CD4-positive, alpha-beta T cell (primary cell): Measurements from ENCODE around the gene ADGRD1. TPM values are rescaled to one million over a fixed set of nuclear protein-coding genes. Genes with fewer than 3 reads are reported as not detected.

ENCODE experiments used
- ATAC-seq: fragments of 200-7000 bp; cut with Tn5 transposase; one replicate; pipeline ENCODE4 v1.10.0; 2022; ENCODE audit warnings: mild to moderate bottlenecking; ENCODE audit not compliant: poor library complexity
- CTCF ChIA-PET: fragments of 350-600 bp; sonication (Branson Sonifier 250); formaldehyde crosslinking; loops from one replicate; lab custom pipeline; 2021; ENCODE audit warnings: antibody characterized with exemption, inconsistent platforms; lab: Charles Lee
- POLR2A ChIA-PET: fragments of 350-600 bp; sonication (Branson Sonifier 250); formaldehyde crosslinking; loops from one replicate; lab custom pipeline; 2021; ENCODE audit warnings: antibody characterized with exemption, inconsistent platforms; lab: Charles Lee
- DNase-seq, 14 experiments: peaks; one replicate each; pipeline ENCODE4 v3.0.0-alpha.2; 2013 to 2020; ENCODE audit warnings: mixed read lengths in 2 of 14
- H3K27ac ChIP-seq, 2 donors: one replicate each; pipeline versions ENCODE4 v1.5.1 to v1.7.0; 2013; ENCODE audit warnings: low read length in 2 of 2, low read depth in 1 of 2, mild to moderate bottlenecking in 1 of 2
- H3K27me3 ChIP-seq, 2 experiments: 1 replicate in 1 of 2; 2 replicates in 1 of 2; pipeline versions ENCODE4 v1.6.1 to v1.7.0; 2013; ENCODE audit warnings: low read length in 2 of 2, control low read depth in 1 of 2, mild to moderate bottlenecking in 1 of 2, moderate library complexity in 1 of 2; ENCODE audit not compliant: insufficient read depth in 2 of 2, control insufficient read depth in 1 of 2
- H3K36me3 ChIP-seq: one replicate; pipeline ENCODE4 v1.6.1; 2013; ENCODE audit warnings: low read length, control low read depth; ENCODE audit not compliant: insufficient read depth
- H3K4me1 ChIP-seq: one replicate; pipeline ENCODE4 v1.6.1; 2013; ENCODE audit warnings: low read length, control low read depth; ENCODE audit not compliant: insufficient read depth
- H3K4me3 ChIP-seq: one replicate; pipeline ENCODE4 v1.5.1; 2013; ENCODE audit warnings: mild to moderate bottlenecking, low read length, moderate library complexity
- H3K9me3 ChIP-seq, 2 experiments: 1 replicate in 1 of 2; 2 replicates in 1 of 2; pipeline versions ENCODE4 v1.6.1 to v1.7.0; 2013; ENCODE audit warnings: low read length in 2 of 2, mild to moderate bottlenecking in 2 of 2, control low read depth in 1 of 2, moderate library complexity in 1 of 2; ENCODE audit not compliant: control insufficient read depth in 1 of 2, insufficient read depth in 1 of 2
- H3K27ac Mint-ChIP-seq: one replicate; pipeline ENCODE4 v1.8.0; 2020; ENCODE audit warnings: mixed read lengths
- H3K27me3 Mint-ChIP-seq: one replicate; pipeline ENCODE4 v1.8.0; 2021; ENCODE audit warnings: mixed read lengths
- H3K36me3 Mint-ChIP-seq: one replicate; pipeline ENCODE4 v1.8.0; 2021; ENCODE audit warnings: low read depth, mixed read lengths
- H3K4me1 Mint-ChIP-seq: one replicate; pipeline ENCODE4 v1.8.0; 2021; ENCODE audit warnings: low read depth, mixed read lengths
- H3K4me3 Mint-ChIP-seq: one replicate; pipeline ENCODE4 v1.8.0; 2020; ENCODE audit warnings: mild to moderate bottlenecking, mixed read lengths
- H3K9me3 Mint-ChIP-seq: one replicate; pipeline ENCODE4 v1.8.0; 2020; ENCODE audit warnings: mixed read lengths
- intact Hi-C, 2 experiments: fragments of 100-400 bp; cut with DNase I in 1 of 2; cut with micrococcal nuclease in 1 of 2; formaldehyde crosslinking; loops; one replicate each; pipeline versions ENCODE4 v1.15.1 to v1.9.0; 2023 to 2025; cut with DNase I, micrococcal nuclease
- total RNA-seq, 174 experiments: library from RNA in 2 of 174; stranded (reverse) in 2 of 174; gene quantifications; one replicate each; pipeline ENCODE4 v1.2.3 and lab custom pipeline; 2021 to 2026
- TF ChIP-seq, protein P1 (sequence below): fragments of 200-600 bp; IDR thresholded peaks from one replicate; pipeline ENCODE4 v1.8.0; 2022; ENCODE audit warnings: antibody characterized with exemption, mild to moderate bottlenecking

ADGRD1 gene
- total RNA-seq, 2 experiments from 2014 or later = 0.22 TPM; not detected in 1

DNA sequence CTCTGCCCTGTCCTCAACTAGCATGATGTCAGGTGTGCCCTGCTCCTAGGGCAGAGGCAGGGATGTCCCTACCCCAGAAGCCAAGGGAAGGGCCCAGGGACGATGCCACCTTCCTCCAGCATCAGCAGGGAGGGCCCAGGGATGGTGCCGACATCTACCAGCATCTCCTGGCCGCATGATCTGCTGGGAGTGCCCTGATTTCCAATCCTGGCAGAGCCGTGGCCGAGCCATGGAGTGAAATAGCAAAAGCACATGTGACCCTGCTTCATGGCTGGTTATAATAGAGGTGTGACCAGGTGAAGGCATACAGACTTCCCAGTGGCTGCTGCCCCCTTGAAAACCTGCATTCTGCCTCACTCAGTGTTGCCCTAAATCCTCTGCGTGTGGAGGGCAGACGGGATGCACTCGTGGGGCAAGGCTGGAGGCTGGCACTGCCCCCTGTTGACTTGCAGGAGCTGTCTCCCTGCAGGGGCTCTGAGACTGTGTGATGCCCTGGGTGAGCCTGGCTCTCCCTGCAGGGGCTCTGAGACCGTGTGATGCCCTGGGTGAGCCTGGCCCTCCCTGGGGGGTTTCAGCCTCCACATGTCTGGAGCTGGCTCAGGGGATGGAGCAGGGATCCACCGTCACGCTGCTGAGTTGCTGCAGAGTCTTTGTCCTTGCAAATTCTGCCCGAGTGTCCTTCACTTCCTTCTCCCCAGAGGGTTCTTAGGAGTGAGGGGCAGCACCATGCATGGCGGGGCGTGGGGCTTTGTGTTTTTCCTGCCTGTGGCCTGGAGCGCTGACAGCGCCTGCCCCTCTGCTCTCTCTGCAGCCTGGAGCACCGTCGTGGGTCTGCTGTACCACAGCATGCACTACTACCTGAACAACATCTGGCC, 51.7 kb downstream of the ADGRD1 start:
- ChIA-PET POLR2A (no interaction called here), CTCF (no interaction called here)
- intact Hi-C loops = no loop called here
- Histone ChIP-seq H3K4me3 (no peak overlapping the region), H3K4me1 (no peaks in the 10 kb centered on the region), H3K27me3 (no peaks in the 10 kb centered on the region), H3K36me3 (no peaks in the 10 kb centered on the region), H3K9me3 (peaks cover 0 to 8% of the 10 kb centered on the region in 2 experiments), H3K27ac (no peak overlapping the region)
- Mint-ChIP-seq H3K27me3 (no peaks in the 10 kb centered on the region), H3K36me3 (no peaks in the 10 kb centered on the region), H3K4me3 (no peak overlapping the region), H3K9me3 (no peaks in the 10 kb centered on the region), H3K4me1 (no peaks in the 10 kb centered on the region), H3K27ac (no peak overlapping the region)
- no peak for ATAC-seq
- DNase-seq = no peak
- TF ChIP-seq, protein P1, sequence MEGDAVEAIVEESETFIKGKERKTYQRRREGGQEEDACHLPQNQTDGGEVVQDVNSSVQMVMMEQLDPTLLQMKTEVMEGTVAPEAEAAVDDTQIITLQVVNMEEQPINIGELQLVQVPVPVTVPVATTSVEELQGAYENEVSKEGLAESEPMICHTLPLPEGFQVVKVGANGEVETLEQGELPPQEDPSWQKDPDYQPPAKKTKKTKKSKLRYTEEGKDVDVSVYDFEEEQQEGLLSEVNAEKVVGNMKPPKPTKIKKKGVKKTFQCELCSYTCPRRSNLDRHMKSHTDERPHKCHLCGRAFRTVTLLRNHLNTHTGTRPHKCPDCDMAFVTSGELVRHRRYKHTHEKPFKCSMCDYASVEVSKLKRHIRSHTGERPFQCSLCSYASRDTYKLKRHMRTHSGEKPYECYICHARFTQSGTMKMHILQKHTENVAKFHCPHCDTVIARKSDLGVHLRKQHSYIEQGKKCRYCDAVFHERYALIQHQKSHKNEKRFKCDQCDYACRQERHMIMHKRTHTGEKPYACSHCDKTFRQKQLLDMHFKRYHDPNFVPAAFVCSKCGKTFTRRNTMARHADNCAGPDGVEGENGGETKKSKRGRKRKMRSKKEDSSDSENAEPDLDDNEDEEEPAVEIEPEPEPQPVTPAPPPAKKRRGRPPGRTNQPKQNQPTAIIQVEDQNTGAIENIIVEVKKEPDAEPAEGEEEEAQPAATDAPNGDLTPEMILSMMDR = no peak

DNA sequence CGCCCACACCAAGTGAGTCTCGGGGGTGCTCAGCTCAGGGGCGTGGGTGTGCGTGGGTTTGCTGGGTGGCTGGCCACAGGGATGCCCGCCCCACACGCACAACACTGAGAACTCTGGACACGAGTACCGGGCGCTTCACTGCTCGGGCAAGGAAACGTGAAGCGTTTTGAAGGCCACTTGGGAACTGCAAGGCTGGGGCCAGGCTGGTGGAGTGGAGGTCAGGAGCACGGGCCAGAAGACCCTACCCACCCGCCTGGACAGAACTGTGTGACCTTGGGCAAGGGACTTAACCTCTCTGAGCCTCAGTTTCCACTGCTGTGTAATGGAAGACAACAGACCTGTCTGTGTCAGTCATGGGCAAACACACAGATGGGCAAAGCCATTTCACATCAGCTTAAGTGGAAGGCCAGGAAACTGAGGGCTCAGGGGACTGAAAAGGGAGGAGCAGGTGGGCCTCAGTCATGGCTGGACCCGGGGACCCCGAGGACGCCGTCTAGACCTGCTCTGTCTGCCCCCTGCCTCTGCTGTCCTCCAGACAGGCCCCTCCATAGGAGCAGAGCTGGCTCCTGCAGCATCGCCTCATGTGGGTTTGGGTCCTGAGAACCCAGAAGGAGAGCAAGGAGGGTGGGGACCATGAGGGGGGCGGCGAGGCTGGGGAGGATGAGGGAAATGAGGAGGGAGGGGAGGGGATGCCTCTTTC, 52.5 kb downstream of the ADGRD1 start:
- CTCF ChIA-PET = no interaction called here
- no peaks in the 10 kb centered on the region for H3K27me3 ChIP-seq
- intact Hi-C loops = no loop called here
- DNase-seq = no peak
- peaks cover 0 to 8% of the 10 kb centered on the region in 2 experiments for H3K9me3 ChIP-seq
- TF ChIP-seq, protein P1 = no peak
- H3K36me3 Mint-ChIP-seq = no peaks in the 10 kb centered on the region
- no peak overlapping the region for H3K4me3 ChIP-seq
- POLR2A ChIA-PET = no interaction called here
- H3K9me3 Mint-ChIP-seq = no peaks in the 10 kb centered on the region
- H3K27ac Mint-ChIP-seq = no peak overlapping the region
- no peaks in the 10 kb centered on the region for H3K4me1 Mint-ChIP-seq
- no peak for ATAC-seq
- H3K4me3 Mint-ChIP-seq = no peak overlapping the region
- no peaks in the 10 kb centered on the region for H3K36me3 ChIP-seq
- H3K27me3 Mint-ChIP-seq = no peaks in the 10 kb centered on the region
- H3K4me1 ChIP-seq = no peaks in the 10 kb centered on the region
- H3K27ac ChIP-seq = no peak overlapping the region

DNA sequence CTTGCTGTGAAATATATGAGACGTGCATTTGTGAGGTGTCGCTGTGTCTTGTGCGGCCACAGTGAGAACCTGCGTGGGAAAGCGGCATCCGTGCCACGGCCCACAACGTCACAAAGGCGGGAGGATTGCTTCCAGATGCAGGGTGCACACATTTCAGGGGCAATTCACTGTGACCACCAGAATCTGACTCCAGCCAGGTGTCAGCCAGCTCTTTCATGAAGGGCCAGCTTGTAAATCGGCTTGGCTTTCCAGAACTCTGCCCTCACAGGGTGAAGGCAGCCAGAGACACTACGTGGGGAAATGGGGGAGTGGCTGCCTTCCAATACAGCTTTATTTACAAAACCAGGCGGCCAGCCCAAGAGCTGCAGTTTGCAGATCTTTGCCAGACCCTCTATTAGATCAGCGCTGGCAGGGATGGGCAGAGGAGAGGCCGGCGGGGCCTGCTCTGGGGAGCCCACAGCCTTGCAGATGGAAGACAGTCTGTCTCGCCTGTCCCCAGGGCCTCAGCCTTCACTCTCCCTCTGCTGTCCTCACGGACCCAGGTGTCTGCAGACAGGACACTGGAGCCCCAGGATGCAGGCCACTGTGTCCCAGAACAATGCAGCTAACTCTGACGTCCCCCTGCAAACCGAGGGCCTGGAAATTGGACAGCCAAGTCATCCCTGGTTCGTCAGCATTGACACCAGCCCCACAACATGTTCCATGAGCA, 53.5 kb downstream of the ADGRD1 start:
- Mint-ChIP-seq H3K27ac (no peak overlapping the region), H3K27me3 (no peaks in the 10 kb centered on the region), H3K9me3 (no peaks in the 10 kb centered on the region), H3K4me3 (no peak overlapping the region), H3K36me3 (no peaks in the 10 kb centered on the region), H3K4me1 (no peaks in the 10 kb centered on the region)
- Histone ChIP-seq H3K27me3 (no peaks in the 10 kb centered on the region), H3K4me1 (no peaks in the 10 kb centered on the region), H3K27ac (no peak overlapping the region), H3K36me3 (no peaks in the 10 kb centered on the region), H3K4me3 (no peak overlapping the region), H3K9me3 (peaks cover 0 to 8% of the 10 kb centered on the region in 2 experiments)
- ChIA-PET CTCF (no interaction called here), POLR2A (no interaction called here)
- TF ChIP-seq, protein P1 = no peak
- no peak for ATAC-seq
- intact Hi-C loops = no loop called here
- DNase-seq = no peak
